GM10266 (cell line): ENCODE data around the gene CALN1.

Experiments
- DNase-seq: peaks from one replicate; pipeline ENCODE4 v3.0.0; 2012; ENCODE audit errors: extremely low spot score
- CTCF ChIP-seq: IDR thresholded peaks from 2 replicates; pipeline ENCODE4 v1.5.1; 2012; ENCODE audit warnings: mild to moderate bottlenecking, low read depth; ENCODE audit not compliant: control insufficient read depth, insufficient read depth; ENCODE audit errors: missing control alignments

CALN1 gene

DNA sequence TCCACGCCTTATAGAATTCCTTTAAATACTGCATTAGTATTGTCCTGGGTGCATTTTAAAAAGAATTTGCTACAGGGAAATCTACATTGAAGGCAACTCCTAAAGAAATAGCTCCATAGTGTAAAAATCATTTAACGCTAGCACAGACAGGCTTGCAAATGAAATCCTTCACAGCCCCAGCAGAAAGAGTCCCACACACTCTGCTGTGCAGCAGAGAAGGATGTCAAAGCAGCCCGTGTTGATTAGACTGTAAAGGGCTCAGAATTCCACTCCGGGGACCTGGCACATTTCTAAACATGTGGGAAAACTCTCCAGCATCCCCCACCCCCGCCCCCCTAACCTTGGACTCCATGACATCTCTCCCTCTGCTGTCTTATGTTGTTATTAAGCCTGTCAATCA lies 176.8 kb downstream of the CALN1 start:
- no peak for TF ChIP-seq CTCF

GRCh38 chr7:72234086-72234485 lies 178.1 kb downstream of the CALN1 start:
- TF ChIP-seq CTCF, result no peak
- DNase-seq, result no peak

More for the DNA sequence above, 176.8 kb downstream of the CALN1 start:
- no peak for DNase-seq

DNA sequence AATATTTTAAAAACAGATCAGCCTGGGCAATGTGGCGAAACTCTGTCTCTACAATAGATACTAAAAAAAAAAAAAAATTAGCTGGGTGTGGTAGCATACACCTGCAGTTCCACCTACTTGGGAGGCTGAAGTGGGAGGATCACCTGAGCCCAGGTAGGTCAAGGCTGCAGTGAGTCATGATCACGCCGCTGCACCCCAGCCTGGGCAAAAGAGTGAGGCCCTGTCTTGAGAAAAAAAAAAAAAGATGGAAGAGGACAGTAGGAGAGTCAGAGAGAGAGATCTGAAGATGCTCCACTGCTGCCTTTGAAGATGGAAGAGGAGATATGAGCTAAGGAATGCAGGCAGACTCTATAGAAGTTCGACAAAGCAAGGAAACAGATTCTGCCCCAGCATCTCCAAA lies 181.9 kb downstream of the CALN1 start:
- DNase-seq, result no peak
- TF ChIP-seq CTCF, result no peak

GRCh38 chr7:72223351-72223750 lies 188.8 kb downstream of the CALN1 start:
- no peak for TF ChIP-seq CTCF

DNA sequence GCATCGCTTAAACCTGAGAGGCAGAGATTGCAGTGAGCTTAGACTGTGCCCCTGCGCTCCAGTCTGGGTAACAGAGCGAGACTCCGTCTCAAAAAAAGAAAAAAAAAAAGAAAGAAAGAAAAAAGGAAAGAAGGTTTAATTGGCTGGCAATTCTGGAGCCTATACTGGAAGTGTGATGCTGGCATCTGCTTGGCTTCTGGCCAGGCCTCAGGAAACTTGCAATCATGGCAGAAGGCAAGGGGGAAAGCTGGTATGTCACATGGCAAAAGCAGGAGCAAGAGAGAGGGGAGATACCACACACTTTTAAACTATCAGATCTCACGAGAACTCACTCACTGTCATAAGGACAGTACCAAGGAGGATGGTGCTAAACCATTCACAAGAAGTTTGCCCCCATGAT lies 190.0 kb downstream of the CALN1 start:
- no peak for DNase-seq
- TF ChIP-seq CTCF, result no peak

More at GRCh38 chr7:72223351-72223750, 188.8 kb downstream of the CALN1 start:
- DNase-seq, result no peak

- no peak for TF ChIP-seq CTCF
Measured at GRCh38 chr7:72219500-72219899, 192.6 kb downstream of the CALN1 start.

DNA sequence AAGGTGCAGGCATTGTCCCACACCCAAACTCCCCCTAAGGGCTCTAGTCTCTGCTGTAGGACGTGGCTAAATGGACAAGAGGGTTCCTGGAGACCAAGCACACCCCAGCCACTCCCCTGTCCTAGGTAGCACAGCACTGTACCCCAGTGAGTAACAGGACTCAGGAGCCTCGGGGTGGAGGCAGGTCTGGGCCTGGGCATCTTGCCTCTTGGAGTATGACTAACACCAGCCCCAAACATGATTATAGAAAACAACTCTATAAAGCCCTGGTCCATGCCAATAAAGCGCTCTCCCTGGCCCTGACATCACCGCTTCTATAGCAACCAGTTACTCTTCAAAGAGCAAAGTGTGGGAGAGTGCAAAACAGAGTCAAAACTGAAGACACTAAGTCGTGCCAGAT lies 195.0 kb downstream of the CALN1 start:
- DNase-seq, result no peak
- TF ChIP-seq CTCF, result no peak

More at GRCh38 chr7:72219500-72219899, 192.6 kb downstream of the CALN1 start:
- DNase-seq, result no peak
